ENCODE results near the gene GPX7. TPM values are rescaled to one million over a fixed set of nuclear protein-coding genes. Genes with fewer than 3 reads are reported as not detected.

GPX7 gene
- 73.5 and 74.0 TPM in 2 replicates for total RNA-seq

DNA sequence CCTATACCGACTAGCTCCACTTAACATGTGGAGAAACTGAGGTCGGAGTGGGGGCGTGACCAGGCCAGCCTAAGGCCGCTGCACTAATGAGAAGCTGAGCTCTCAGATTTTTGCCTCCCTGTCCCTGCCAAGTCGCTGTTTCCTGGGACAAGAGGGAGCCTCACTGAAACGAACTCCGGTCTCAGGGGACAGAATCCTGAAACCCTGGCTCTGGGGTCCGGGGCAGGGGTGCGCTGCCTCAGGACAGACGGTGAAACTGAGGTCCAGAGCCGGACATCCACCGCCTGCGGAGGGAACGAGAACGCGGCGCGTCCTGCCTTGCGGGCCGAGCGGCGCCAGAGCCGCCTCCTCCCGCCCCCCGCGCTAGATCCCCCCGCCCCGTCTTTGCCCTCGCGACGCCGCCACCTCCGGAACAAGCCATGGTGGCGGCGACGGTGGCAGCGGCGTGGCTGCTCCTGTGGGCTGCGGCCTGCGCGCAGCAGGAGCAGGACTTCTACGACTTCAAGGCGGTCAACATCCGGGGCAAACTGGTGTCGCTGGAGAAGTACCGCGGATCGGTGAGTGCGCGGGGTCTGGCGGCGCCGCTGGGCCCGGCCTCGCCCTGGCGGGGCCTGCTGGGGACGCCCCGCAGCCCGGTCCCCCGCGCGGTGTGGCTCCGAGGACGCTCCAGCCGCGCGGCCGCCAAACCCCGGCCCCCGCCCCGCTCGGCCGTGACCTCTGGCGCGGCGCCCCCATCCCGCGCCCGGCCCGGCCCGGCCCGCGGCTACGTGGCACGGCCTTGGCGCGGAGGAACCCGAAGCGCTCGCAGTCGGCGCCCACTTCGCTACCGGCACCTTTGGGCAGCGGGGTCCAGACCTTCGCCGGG lies at the start of gene GPX7:
Gene GPX7 (plus strand): TSS at position 381 of the 865 bp plus-strand sequence. CDS start 39 bp downstream, at position 420.
- no peaks in the 10 kb centered on the region for H4K20me1 ChIP-seq (ENCODE audit: insufficient read depth, low read length)
- H3K4me2 ChIP-seq (ENCODE audit: insufficient read depth, low read length): peak within 1 kb of the TSS; percentile 86
- H3K36me3 ChIP-seq (ENCODE audit: insufficient read depth, low read length): peaks cover 5% of the 10 kb centered on the region
- H3K79me2 ChIP-seq (ENCODE audit: insufficient read depth, low read length): peaks cover 20% of the 10 kb centered on the region
- TF ChIP-seq, protein P1, sequence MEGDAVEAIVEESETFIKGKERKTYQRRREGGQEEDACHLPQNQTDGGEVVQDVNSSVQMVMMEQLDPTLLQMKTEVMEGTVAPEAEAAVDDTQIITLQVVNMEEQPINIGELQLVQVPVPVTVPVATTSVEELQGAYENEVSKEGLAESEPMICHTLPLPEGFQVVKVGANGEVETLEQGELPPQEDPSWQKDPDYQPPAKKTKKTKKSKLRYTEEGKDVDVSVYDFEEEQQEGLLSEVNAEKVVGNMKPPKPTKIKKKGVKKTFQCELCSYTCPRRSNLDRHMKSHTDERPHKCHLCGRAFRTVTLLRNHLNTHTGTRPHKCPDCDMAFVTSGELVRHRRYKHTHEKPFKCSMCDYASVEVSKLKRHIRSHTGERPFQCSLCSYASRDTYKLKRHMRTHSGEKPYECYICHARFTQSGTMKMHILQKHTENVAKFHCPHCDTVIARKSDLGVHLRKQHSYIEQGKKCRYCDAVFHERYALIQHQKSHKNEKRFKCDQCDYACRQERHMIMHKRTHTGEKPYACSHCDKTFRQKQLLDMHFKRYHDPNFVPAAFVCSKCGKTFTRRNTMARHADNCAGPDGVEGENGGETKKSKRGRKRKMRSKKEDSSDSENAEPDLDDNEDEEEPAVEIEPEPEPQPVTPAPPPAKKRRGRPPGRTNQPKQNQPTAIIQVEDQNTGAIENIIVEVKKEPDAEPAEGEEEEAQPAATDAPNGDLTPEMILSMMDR (IDR thresholded peaks at IDR 0.05; ENCODE audit: extremely low read depth, low read depth, low read length): no peak
- H3K9me3 ChIP-seq (ENCODE audit: low read depth, low read length): no peaks in the 10 kb centered on the region
- peak within 1 kb of the TSS; percentile 88 for H2AFZ ChIP-seq (ENCODE audit: low read length)
- DNase-seq (ENCODE audit: insufficient read length, low spot score, missing footprints): peak; percentile 93
- peak within 1 kb of the TSS; percentile 68 for H3K27ac ChIP-seq (ENCODE audit: low read depth, low read length)
- no peaks in the 10 kb centered on the region for H3K27me3 ChIP-seq (ENCODE audit: insufficient read depth, low read length)
- peak within 1 kb of the TSS; percentile 71 for H3K4me3 ChIP-seq (ENCODE audit: insufficient read depth, low read length)
- peaks cover 20% of the 10 kb centered on the region for H3K4me1 ChIP-seq (ENCODE audit: insufficient read depth, low read length)

DNA sequence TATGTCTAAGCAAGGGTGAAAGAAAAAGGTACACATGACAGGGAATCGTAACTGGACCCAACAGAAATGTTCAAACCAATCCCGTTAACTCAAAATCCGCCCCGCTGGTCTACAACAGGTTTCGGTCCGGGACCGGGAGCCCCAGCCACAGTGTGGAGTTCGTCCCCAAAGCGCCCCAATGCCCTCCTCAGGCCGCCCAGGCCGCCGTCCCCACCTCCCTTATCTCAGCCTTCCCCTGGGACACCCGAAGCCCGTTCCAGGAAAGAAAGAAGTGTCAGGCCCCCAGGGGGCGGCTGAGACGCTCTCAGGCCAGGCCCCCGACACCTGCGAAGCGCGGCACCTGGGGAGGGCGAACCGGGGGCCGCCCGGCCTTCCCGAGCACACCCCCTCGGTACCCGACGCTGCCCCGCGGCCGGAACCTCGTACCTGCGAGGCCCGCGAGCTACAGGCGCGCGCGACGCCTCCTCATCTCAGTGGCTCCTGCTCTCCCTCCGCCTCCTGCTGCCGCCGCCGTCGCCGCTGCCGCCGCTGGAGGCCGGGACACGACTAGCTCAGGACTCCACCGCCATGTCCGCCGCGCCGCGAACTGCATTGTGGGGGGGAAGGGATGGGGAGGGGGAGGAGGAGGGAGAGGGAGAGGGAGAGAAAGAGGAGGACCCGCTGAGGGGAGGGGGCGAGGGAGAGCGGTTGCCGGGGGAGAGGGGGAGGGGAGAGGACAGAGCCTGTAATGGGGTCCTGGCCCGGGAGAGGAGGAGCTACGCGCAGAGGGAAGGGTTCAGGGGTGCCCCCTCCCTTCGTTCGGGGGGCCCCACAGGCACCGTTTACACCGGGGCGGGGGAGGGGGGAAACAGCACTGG lies 49.4 kb upstream of the GPX7 start, which contains the start of gene TUT4:
Gene TUT4 (minus strand): TSS at position 588 of the 857 bp plus-strand sequence. CDS start 26,812 bp downstream, outside the sequence.
- peak within 1 kb of the TSS; percentile 87 for H3K4me3 ChIP-seq (ENCODE audit: insufficient read depth, low read length)
- TF ChIP-seq, protein P1 (IDR thresholded peaks at IDR 0.05; ENCODE audit: extremely low read depth, low read depth, low read length): no peak
- peak; percentile 88 for DNase-seq (ENCODE audit: insufficient read length, low spot score, missing footprints)
- H3K4me1 ChIP-seq (ENCODE audit: insufficient read depth, low read length): peaks cover 12% of the 10 kb centered on the region
- H4K20me1 ChIP-seq (ENCODE audit: insufficient read depth, low read length): peaks cover 23% of the 10 kb centered on the region
- peak within 1 kb of the TSS; percentile 90 for H2AFZ ChIP-seq (ENCODE audit: low read length)
- H3K4me2 ChIP-seq (ENCODE audit: insufficient read depth, low read length): peak within 1 kb of the TSS; percentile 97
- H3K27me3 ChIP-seq (ENCODE audit: insufficient read depth, low read length): no peaks in the 10 kb centered on the region
- peaks cover 47% of the 10 kb centered on the region for H3K79me2 ChIP-seq (ENCODE audit: insufficient read depth, low read length)
- no peaks in the 10 kb centered on the region for H3K9me3 ChIP-seq (ENCODE audit: low read depth, low read length)
- H3K27ac ChIP-seq (ENCODE audit: low read depth, low read length): peak within 1 kb of the TSS; percentile 66
- H3K36me3 ChIP-seq (ENCODE audit: insufficient read depth, low read length): no peaks in the 10 kb centered on the region

DNA sequence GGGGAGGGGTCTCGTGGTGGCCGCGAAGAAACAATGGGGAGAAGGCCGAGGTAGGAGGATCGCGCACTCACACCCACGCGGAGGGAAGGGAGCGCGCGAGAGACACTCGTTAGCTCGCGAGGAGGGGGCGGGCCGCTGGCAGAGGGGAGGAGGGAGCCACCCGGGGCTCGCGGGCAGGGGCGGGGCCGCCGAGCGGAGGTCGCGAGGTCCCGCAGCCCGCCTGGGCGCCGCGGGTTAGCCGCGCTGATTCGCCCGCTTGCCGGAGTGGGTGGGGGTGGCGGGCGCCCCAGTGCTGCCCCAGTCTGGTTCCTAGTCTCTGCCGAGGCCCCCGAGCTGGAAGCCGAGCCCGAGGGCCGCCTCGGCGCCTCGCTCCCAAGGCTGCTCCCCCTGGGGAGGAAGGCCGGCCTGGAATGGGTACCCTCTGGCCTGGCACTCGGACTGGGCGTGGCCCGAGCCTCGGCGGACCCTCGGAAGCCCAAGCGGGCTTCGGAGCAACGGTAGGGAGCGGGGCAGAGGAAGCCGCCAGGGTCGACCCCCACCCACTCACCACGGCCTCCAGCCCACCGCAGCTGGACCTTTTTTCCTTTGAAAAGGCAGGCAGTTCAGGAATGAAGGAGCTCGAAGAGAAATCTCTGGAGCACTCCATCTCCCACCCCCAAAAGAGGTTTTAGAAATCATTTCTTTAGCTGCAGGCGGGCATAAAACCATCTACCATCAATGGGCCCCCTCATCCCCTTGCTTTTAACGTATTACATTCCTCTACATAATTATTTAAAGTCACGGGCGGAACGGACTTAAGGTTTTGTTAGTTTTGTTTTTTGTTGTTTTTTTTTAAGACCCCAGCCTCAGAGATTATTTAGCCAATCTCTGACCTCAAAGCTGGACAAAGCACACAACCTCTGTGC lies 48.6 kb upstream of the GPX7 start:
- Histone ChIP-seq H3K79me2 (ENCODE audit: insufficient read depth, low read length) (peaks cover 39% of the 10 kb centered on the region), H2AFZ (ENCODE audit: low read length) (peak overlapping the region; percentile 90), H3K27me3 (ENCODE audit: insufficient read depth, low read length) (no peaks in the 10 kb centered on the region), H3K4me3 (ENCODE audit: insufficient read depth, low read length) (peak overlapping the region; percentile 87), H3K36me3 (ENCODE audit: insufficient read depth, low read length) (no peaks in the 10 kb centered on the region), H3K4me1 (ENCODE audit: insufficient read depth, low read length) (peaks cover 12% of the 10 kb centered on the region), H3K4me2 (ENCODE audit: insufficient read depth, low read length) (peak overlapping the region; percentile 97), H3K27ac (ENCODE audit: low read depth, low read length) (peak overlapping the region; percentile 53), H3K9me3 (ENCODE audit: low read depth, low read length) (no peaks in the 10 kb centered on the region), H4K20me1 (ENCODE audit: insufficient read depth, low read length) (peaks cover 22% of the 10 kb centered on the region)
- peak; percentile 98 for DNase-seq (ENCODE audit: insufficient read length, low spot score, missing footprints)
- TF ChIP-seq, protein P1 (IDR thresholded peaks at IDR 0.05; ENCODE audit: extremely low read depth, low read depth, low read length): no peak

Measured in osteoblast (primary cell).